ENCODE data around the gene STAU1. TPM values are rescaled to one million over a fixed set of nuclear protein-coding genes. Genes with fewer than 3 reads are reported as not detected.

The STAU1 gene
- total and polyA plus RNA-seq, 4 donors: 53.5 to 89.2 (median 65.2) TPM

- Histone ChIP-seq H3K9me3 (ENCODE audit: control insufficient read depth in 4 of 4, low read length in 3 of 4) (no peaks in the 10 kb centered on the region), H3K4me3 (ENCODE audit: low read depth in 1 of 3, low read length in 3 of 3) (no peak overlapping the region), H3K36me3 (ENCODE audit: control insufficient read depth in 4 of 4, insufficient read depth in 3 of 4, low read depth in 1 of 4, low read length in 3 of 4) (no peaks in the 10 kb centered on the region), H3K9ac (ENCODE audit: low read depth in 1 of 2, low read length in 2 of 2) (no peak overlapping the region), H3K27ac (ENCODE audit: low read depth in 1 of 2, low read length in 2 of 2) (no peak overlapping the region), H3K4me1 (ENCODE audit: control insufficient read depth in 4 of 4, insufficient read depth in 4 of 4, low read length in 3 of 4) (peaks cover 2 to 10% (median 5%) of the 10 kb centered on the region in 4 donors), H3K27me3 (ENCODE audit: control insufficient read depth in 4 of 4, insufficient read depth in 4 of 4, low read length in 3 of 4) (no peaks in the 10 kb centered on the region)
- WGBS: 92% methylated on average over 3 of the region's 3 CpGs
- TF ChIP-seq CTCF (IDR thresholded peaks at IDR 0.05; ENCODE audit: low read depth, low read length, missing input control) (no peak), RAD21 (IDR thresholded peaks at IDR 0.05) (no peak), FOXA2 (IDR thresholded peaks at IDR 0.05) (no peak), TAF1 (conservative IDR thresholded peaks at IDR 0.05) (no peak), MAX (IDR thresholded peaks at IDR 0.05) (no peak), JUND (IDR thresholded peaks at IDR 0.05) (no peak), HNF4G (IDR thresholded peaks at IDR 0.05) (no peak), SP1 (IDR thresholded peaks at IDR 0.05) (no peak), NR2F2 (IDR thresholded peaks at IDR 0.05) (no peak), REST (IDR thresholded peaks at IDR 0.05) (no peak), GABPA (IDR thresholded peaks at IDR 0.05 in 1 of 2, conservative IDR thresholded peaks at IDR 0.05 in 1 of 2) (no peak)
- DNase-seq (ENCODE audit: low spot score): no peak
These were observed 27.1 kb upstream of the STAU1 start for GRCh38 chr20:49215232-49215631.

GRCh38 chr20:49214571-49214970 lies 26.4 kb upstream of the STAU1 start:
- no peak for DNase-seq (ENCODE audit: low spot score)
- Histone ChIP-seq H3K4me3 (ENCODE audit: low read depth in 1 of 3, low read length in 3 of 3) (no peak overlapping the region), H3K36me3 (ENCODE audit: control insufficient read depth in 4 of 4, insufficient read depth in 3 of 4, low read depth in 1 of 4, low read length in 3 of 4) (no peaks in the 10 kb centered on the region), H3K9ac (ENCODE audit: low read depth in 1 of 2, low read length in 2 of 2) (no peak overlapping the region), H3K4me1 (ENCODE audit: control insufficient read depth in 4 of 4, insufficient read depth in 4 of 4, low read length in 3 of 4) (peaks cover 0 to 4% (median 2%) of the 10 kb centered on the region in 4 donors), H3K27me3 (ENCODE audit: control insufficient read depth in 4 of 4, insufficient read depth in 4 of 4, low read length in 3 of 4) (no peaks in the 10 kb centered on the region), H3K9me3 (ENCODE audit: control insufficient read depth in 4 of 4, low read length in 3 of 4) (peaks cover 0 to 3% (median 1%) of the 10 kb centered on the region in 4 donors), H3K27ac (ENCODE audit: low read depth in 1 of 2, low read length in 2 of 2) (no peak overlapping the region)
- no peak for TF ChIP-seq FOXA1 (IDR thresholded peaks at IDR 0.05)
- TF ChIP-seq RXRA (IDR thresholded peaks at IDR 0.05): no peak
- no peak for TF ChIP-seq FOXA2 (IDR thresholded peaks at IDR 0.05)
- no peak for TF ChIP-seq ZBTB33 (IDR thresholded peaks at IDR 0.05)
- TF ChIP-seq RAD21 (IDR thresholded peaks at IDR 0.05): no peak
- TF ChIP-seq HNF4A (conservative IDR thresholded peaks at IDR 0.05): no peak
- TF ChIP-seq HNF4G (IDR thresholded peaks at IDR 0.05): no peak

All from liver (tissue), 9 donors.